ENCODE results near the gene FHOD3.

- no peak for TF ChIP-seq NANOG (IDR thresholded peaks at IDR 0.05; ENCODE audit: insufficient read depth, low read depth, low read length, poor library complexity, severe bottlenecking)
- TF ChIP-seq CTCF (IDR thresholded peaks at IDR 0.05; ENCODE audit: control extremely low read depth in 1 of 3, insufficient read depth in 1 of 3, low read depth in 1 of 3, low read length in 3 of 3): no peak
- no peak for TF ChIP-seq CEBPB (IDR thresholded peaks at IDR 0.05; ENCODE audit: low read depth, low read length)
- TF ChIP-seq ZNF274 (IDR thresholded peaks at IDR 0.05; ENCODE audit: borderline replicate concordance, extremely low read depth, low read length): no peak
- TF ChIP-seq MAFK (IDR thresholded peaks at IDR 0.05; ENCODE audit: low read depth, low read length): no peak
- TF ChIP-seq BRCA1 (IDR thresholded peaks at IDR 0.05; ENCODE audit: low read depth, low read length): no peak
- no peak for TF ChIP-seq EP300 (IDR thresholded peaks at IDR 0.05; ENCODE audit: borderline replicate concordance in 1 of 2, low read depth in 2 of 2, low read length in 2 of 2)
- TF ChIP-seq EZH2 (IDR thresholded peaks at IDR 0.05; ENCODE audit: low read depth, low read length, severe bottlenecking): no peak
- no peak for TF ChIP-seq POLR2A (IDR thresholded peaks at IDR 0.05; ENCODE audit: control extremely low read depth in 1 of 2, low read depth in 2 of 2, low read length in 2 of 2)
- no peak for TF ChIP-seq POLR2AphosphoS5 (IDR thresholded peaks at IDR 0.05; ENCODE audit: low read depth, low read length)
- TF ChIP-seq FOSL1 (IDR thresholded peaks at IDR 0.05; ENCODE audit: insufficient read depth, low read depth, low read length): no peak
Measured at GRCh38 chr18:36805105-36805504, 507.6 kb downstream of the FHOD3 start.
